Activated CD8-positive, alpha-beta memory T cell treated with anti-CD3 and anti-CD28 coated beads, Interleukin-2, amount 50 U/mL, for 24 hours (primary cell): ENCODE data around the gene MYH10.

Experiments used
- DNase-seq: peaks from one replicate; pipeline ENCODE4 v3.0.0-alpha.2; 2020; ENCODE audit errors: extremely low read depth

Gene MYH10

DNA sequence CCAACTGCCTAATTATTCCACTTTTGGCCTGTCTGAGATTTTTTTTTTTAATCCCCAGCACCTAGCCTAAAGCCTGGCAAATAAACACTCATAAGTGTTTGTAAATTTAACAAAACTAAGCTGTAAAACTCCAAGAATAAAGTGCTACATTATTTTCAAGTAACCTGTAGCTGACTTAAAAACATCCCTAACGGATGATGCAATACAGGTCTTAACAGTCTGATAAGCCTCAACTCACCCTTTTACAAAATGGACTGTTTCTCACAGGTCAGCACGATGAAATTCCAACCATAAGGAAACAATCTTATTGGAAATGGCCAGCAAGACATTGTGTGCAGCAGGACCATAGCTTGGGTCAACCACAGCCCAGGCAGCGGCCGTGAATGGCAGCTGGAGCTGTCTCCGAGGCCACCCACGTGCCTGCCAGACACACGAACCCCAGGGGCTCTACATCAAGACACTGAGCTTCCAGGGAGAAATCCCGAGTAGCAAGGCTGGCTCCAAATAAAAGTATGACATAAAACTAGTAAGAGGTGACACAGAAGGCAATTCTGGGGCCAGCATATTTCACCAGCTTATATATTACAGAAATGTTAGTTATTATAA lies 135.9 kb downstream of the MYH10 start:
- DNase-seq, result no peak

DNA sequence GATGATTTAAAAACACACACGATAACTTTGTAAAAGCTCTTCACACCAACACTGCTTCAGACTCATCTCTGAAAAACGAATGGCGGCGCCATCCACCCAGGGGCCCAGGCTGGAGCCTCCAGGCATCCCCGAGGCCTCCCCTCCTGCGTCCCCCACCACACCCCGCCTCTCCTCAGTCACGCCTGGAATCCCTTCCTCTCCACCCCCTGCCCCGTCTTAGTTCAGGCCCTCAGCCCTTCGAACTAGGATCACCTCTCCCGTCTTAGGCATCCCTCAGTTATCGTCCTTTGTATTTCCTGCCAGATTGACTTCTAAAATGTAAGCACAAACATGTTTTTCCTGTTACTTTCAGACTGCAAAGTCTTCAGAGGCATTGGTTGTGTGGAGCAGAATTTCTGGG lies 136.5 kb downstream of the MYH10 start:
- no peak for DNase-seq

DNA sequence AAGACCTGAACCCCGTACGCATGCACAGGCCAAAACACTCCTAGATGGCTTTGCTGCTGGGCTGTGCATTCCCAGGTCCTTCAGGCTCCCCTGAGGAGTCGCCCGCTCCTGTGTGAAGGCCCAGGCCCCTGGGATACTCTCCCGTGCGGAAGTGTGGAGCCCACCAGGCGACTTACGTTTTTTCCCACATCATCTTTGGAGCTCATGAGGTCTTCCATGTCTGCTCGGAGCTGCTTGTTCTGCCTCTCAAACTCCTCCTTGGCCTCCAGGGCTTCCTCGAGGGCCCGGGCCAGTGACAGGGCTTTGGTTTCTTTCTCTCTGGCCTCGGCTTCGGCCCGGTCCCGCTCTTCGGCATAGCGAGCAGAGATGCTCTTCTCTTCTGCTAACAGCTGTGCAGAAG lies 138.4 kb downstream of the MYH10 start:
- DNase-seq, result no peak

DNA sequence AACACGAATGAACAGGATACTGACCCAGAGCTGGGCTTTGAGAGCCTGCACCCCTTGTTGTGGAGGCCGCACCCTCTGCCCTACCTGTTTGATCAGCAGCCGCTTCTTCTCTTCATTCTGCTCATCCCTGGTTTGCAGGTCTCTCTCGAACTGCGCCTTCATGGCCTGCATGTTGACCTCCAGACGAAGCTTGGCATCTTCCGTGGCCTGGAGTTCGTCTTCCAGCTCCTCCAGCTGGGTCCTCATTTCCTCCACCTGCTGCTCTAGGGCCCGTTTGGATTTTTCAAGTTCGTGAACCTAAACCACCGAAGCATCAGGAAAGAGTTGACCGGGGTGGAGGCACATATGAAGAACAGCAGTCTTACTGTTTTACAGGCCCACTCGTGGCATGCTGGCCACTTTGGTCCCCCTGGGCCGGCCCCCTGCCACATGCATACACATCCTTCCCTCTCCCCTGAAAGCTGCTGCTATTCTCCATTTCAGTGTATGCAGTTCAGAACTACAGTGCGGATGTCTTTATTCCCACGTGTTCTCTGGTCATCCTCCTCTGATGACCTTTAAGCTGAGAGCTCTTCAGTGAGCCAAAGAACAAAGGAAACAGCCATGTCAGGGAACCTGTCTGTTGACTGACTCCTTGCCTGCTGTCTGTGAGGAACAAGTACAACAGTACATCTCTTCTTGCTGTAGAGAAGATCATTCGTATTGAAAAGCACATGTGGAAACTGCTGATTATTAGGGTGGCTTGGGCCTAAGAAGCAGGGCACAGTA lies 140.1 kb downstream of the MYH10 start:
- DNase-seq, result no peak

DNA sequence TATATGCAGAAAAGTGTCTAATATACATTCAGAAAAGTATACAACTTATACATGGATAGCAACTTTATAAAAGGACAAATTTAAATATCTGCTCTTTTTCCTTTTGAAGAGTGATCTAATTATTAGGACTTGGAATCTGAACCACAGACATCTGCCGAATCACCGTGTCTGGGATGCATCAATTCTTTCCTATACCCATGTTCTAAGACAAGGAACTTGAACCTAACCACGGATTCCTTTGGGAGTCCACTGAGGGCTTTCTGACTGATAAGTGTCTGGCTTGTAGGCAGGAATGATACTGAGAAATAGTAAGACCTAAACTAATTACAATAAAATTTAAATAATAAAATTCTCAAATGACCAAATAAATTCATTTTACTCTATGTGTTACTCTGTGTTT lies 140.7 kb downstream of the MYH10 start:
- DNase-seq, result no peak

DNA sequence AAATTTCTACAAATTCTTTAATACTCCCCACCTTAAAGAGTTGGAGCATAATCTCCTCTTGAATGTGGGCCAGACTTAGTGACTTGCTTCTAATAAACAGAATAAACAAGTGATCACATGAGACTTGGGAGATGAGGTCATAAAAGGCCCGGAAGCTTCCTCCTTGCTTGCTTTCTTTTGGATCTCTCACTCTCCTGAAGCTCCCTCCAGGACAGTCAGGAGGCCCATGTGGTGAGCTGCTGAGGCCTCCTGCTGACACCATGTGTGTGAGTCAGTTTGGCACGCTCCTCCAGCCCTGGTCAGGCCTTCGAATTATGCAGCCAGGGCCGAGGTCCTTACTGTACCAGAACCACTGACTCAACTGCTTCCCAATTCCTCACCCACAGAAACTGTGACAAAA lies 141.6 kb downstream of the MYH10 start:
- no peak for DNase-seq

DNA sequence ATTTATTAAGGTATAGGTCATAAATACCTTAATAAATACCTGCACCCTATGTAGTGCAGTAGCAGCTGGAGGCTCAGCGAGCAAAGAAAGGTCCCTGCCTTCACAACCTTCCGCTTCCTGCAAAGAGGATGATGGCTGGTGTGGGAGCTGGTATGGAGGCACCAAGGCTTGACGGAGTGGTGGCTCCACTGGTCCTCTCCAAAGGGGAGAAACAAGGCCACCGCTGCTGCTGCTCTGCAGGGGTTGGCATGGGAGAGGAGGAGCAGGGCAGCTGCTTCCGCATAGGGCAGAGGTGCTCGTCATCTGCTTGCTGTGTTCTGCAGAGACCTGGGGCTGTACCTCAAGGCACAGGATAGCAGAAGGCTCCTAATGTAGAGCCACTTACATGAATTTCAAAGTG lies 142.0 kb downstream of the MYH10 start:
- DNase-seq, result no peak

DNA sequence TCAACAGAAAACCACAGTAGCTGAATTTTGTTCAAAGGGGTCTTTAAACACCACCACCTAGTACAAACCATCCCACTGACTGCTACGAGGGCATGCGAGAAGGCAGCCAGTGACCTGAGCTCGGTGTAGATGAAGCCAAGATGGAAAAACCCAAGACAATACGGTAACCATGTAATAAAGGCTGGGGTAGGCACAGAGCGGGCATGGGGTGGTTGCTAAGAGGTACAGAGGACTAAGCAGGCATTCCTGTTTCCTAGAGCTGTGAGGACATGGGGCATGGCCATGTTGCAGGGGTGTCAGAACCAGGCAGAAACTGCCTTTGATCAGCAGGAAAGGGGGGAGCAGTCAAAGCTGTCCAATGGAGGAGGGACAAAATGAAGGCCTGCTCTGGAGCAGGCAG lies 142.8 kb downstream of the MYH10 start:
- no peak for DNase-seq

DNA sequence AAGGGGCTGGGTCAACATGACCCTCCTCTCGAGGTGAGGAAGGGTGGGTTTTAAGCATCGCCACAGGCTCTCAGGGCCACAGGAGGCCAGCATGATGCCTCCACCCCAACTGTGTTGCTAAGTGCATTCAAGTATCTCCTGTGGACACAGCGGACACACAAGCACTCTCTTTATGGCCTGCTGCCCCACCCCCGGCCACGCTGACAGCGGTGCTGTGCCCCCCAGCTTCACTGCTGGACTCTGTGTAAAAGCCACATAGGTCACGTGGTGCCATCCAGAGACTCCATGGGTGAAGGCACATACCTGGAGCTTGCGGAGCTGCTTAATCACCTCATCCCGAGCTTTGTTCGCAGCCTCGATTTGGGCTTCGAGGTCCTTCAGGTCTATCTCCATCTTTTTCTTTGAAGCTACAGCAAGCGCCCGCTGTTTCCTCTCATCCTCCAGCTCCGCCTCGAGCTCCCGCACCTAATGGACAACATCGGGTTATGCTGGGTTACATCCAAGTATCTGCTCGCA lies 143.3 kb downstream of the MYH10 start:
- DNase-seq, result no peak

DNA sequence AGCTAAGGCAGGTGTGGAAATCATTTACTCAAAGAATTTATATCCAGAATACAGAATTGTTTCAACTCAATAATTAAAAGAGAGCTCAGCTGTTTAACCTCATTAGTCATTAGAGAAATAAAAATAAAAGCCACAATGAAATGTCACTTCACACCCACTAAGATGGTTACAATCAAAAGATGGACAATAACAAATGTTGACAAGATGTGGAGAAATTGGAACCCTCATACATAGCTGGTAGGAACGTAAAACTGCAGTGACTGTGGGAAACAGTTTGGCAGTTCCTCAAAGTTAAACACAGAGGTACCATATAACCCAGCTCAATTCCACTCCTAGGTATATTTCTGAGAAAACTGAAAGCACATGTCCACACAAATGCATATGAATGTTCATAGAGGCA lies 145.0 kb downstream of the MYH10 start:
- DNase-seq, result no peak

DNA sequence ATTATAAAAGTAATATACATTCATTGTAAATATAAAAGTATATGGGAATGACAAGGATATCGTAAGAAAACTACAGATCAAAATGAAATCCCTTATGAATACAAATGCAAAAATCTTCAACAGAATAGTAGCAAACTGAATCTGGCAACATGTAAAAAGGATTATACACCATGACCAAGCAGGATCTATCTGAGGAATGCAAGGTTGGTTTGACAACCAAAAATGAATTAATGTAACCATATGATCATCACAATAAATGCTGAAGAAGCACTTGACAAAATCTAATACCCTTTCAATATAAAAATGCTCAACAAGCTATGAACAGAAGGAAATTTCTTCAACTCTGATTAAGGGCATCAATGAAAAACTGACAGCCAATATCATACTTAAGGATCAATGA lies 146.1 kb downstream of the MYH10 start:
- no peak for DNase-seq

DNA sequence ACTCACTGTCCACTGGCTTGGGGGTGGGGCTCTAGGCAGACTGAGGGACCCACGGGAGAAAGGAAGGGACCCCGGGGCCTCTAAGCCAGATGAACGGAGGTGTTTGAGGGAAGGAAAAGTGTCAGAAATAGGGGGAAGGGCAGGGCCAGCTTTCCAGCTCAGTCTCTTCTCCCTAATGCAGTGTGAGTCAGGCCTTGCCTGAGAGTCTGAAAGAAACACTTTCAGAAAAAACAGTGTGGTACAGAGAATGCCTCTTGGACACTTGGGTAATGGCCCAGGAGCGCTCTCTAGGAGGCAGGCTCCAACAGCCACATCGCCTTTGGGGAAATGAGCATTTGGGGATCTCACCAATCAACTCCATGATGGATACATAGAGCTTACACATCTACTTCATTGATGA lies 148.0 kb downstream of the MYH10 start:
- DNase-seq, result no peak

DNA sequence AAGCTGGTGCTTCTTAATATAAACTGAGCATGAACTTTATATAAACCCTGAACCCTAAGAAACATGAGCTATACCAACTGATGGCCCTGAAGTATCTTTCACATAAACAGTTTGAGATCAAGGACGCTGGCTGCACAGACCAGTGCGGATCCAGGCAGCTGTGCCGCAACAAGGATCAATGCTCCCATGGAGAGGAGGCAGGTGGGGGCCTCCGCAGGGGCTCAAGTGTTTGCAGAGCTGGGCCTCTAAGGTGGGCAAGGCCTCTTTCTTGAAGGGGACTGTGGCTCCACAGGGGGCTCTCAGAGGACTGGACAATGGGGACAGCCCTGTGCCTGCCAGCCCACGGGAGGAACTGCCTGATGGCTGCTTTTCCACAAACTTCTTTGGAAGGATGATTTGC lies 148.8 kb downstream of the MYH10 start:
- no peak for DNase-seq

DNA sequence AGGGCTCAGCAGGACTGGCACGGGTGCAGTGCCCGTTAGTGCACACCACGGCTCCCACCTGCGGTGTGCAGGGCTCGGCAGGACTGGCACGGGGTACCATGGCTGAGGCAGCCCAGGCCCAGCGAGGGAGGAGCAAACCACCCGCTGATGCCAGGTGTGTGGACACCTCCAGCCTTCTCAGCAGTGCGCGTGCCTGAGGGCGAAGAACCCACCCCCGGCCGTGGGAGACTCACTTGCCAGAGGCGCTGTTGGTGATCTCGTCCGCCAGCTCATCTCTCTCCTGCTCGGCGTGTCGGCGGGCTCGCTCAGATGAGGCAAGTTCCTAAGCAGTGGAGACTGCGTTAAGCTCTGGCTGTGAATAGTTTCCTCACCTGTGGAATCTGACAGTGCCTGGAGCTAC lies 149.4 kb downstream of the MYH10 start:
- no peak for DNase-seq

DNA sequence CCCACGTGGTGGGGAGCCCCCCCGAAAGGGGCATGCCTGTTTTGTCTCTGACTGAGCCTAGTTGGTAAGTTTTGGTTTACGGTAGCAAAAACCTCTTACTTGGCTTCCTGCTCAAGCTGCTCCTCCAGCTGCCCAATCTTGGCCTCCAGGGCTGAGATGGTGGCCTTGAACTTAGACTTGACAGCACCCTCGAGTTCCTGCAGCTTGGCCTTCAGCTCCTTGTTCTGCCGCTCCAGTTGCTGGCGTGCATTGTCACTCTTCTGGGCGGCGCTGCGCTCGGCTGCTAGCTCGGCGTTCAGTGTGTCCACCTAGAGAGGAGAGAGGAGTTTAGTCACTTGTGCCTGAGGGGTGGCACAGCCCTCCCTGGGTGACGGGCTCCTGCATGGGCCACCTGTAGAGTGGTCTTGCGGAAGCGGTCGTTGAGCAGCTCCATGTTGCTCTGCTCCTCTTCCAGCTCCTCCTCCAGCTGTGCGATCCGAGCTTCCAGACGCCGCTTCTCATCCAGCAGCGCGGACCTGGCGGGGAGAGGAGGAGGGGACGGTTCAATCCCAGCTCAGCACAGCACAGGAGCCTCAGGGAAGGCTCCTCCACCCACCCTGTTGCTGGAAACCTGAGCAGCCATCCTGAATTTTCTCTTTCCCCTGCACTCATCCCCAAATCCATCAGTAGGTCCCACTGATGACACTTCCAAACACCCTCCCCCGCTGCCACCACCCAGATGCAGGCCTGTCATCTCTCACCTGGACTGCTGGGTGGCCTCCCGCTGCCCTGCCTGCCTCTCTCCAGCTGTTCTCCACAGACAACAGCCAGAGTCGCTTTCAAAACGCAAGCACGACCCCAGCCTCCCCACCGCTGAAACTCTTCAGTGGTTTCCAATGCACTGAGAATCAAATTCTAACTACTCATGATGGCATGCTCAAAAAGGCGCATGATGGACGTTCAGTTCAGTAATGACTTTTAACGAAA lies 150.2 kb downstream of the MYH10 start:
- no peak for DNase-seq

DNA sequence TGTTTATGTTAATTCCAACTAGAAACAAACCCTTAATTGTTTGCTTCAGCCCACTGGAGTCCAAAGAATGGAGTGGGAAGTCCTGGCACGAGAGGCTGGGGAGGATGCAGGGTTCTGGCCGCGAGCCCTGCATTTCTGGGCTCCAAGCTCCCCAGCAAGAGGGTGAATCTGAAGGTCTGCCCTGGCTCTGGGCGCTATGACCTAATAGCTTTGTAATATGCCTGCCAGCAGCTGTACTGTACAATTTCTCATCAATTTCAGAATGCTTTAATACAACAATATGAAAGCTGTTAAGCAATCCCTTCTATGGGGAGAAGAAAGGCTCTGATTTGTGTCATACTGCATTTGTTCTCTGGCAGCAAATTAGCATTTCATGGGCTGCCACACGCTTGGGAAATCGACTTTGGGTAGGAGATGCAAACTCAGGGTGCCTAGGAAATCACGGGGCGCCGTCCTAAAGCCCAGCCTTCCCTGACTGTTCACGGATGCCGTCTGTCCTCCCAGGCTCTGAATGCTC lies 151.0 kb downstream of the MYH10 start:
- no peak for DNase-seq

DNA sequence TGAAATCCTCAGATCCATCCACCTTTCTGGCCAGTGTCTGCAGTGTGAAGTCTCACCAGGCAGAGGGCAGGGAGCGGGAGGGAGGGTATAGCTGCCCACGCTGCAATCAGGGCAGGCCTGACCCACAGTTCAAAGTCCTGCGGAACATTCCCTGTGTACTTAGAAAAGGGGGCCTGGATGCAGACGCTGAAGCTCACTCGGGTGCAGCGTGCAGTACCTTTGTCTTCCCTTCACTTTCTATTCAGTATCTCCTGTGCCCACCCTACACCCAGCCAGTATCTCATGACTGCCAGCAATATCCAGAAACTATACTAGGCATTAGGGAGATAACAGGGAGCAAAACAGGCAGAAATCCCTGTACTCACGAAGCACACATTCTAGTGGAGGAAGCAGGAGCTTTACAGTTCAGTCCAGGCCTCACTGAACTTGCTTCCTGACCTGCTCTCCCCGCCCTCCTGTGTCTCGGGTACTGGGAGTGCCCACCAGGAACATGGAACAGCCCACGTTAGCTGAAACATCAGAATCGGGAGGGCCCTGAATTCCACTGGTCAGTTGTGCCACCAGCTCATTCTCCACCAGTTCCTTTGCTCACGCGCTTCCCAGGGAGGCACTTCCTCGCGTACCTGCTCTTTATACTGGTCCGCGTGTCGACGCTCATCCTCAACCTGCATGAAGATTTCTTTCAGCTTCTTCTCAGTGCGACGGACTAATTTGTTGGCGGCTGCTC lies 152.6 kb downstream of the MYH10 start:
- no peak for DNase-seq

DNA sequence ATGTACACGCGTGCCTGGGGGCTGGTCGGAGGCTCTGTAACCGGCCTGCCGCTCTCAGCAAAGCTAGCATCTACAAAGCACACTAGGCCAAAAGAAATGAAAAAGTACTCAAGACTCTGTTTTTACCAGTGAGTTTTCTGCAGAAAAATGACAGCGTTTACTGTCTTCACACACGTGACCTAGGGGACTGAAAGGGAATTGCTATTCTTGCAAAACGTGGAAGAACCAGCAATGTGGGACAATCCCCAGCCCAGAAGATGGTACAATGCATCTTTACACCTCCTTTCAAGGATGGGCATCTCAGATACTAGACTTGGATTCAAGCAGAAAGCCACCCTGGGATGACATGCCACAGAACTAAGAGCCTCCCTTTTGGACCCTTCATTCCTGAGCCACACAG lies 153.4 kb downstream of the MYH10 start:
- DNase-seq, result no peak

DNA sequence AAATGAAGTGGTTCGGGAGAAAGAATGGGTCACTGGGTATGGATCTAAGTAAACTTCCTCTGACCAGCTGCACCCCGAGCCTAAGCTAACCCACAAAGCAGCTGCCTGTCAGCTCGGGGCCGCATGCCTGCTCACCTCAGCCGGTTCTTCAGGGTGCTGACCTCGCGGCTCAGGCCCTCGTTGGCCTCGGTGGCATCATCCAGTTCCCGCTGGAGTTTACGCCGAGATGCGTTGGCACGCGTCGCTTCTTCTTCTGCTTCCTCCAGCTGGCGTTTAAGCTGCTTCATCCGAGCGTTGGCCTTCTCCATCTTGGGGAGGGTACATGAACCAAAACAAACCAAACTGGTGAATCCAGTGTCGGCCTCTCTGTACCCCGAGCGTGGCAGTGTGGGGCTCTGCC lies 153.8 kb downstream of the MYH10 start:
- no peak for DNase-seq

DNA sequence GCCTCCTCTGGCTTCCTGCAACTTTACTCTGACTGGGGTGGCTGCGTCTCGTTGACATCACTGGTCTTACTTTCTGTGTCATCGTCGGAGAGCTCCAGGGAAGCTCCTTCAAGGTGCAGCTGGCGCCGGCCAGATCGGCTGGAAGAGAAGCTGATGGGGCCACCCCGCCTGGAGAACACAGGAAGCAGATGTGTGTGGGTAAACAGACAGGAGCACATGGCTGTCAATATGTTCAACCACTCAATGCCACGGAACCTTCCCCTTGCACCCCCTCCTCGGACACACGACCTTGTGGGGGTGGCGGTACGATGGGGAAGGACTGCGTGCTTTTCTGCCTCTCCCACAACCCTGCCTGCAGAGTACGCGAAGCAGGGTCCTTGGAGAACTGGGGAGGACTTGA lies 154.7 kb downstream of the MYH10 start:
- DNase-seq, result no peak

DNA sequence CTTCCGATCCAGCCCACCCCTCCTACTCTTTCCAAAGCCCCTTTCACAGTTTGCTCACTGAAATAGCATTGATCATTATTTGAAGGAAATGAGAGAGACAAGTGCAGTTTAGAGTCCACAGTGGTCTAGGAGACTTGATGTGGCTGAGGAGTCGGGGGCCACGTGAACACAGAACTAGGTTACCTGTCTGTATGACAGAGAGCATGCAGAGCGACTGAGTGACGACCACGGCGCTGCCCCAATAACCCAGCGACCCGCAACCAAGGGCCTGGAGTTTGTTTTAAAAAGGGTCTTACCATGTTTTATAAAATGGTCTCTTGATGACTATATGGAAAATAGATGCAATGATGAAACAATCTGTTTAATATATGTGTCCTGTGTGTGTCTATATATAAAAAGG lies 155.3 kb downstream of the MYH10 start:
- DNase-seq, result no peak

DNA sequence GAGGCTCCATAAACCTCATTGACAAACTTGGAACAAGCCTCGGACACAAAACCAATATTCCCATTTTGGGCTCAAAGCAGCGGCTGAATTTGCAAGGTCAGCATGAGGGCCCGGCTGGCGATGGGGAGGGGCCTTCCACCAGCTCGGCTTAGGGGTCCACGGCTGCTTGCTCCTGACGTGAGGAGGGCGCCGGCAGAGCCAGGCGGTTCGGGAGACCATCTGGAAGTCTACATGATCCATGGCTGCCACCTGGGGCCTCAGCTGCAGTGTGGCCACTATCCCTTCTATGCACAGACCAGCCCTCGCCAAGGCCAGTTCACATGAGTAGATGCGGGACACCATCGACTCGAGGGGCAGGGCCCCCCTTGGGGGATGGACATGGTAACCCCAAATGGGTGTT lies 155.7 kb downstream of the MYH10 start:
- DNase-seq, result no peak
